Neural cell (in vitro differentiated cells): ENCODE measurements around the gene PRRT4. TPM values are rescaled to one million over a fixed set of nuclear protein-coding genes. Genes with fewer than 3 reads are reported as not detected.

Source experiments
- H2AFZ ChIP-seq: fragments of 200-600, 300-800 bp; sonication (generic), shearing (Covaris generic); 2 replicates; pipeline ENCODE4 v1.6.0; 2014; ENCODE audit warnings: low read depth, mild to moderate bottlenecking, antibody characterized with exemption, low read length, moderate library complexity
- H3F3A ChIP-seq: fragments of 200-600 bp; shearing (Covaris generic); 2 replicates; pipeline ENCODE4 v1.6.1; 2016; ENCODE audit warnings: mild to moderate bottlenecking, moderate library complexity, mixed read lengths, antibody characterized with exemption, low read length; ENCODE audit not compliant: insufficient read depth, poor library complexity, severe bottlenecking
- H3K27ac ChIP-seq: fragments of 200-600, 300-800 bp; sonication (generic), shearing (Covaris generic); 2 replicates; pipeline ENCODE4 v1.5.1; 2014; ENCODE audit warnings: mild to moderate bottlenecking, low read length, moderate library complexity
- H3K27me3 ChIP-seq: fragments of 300-800, 200-600 bp; sonication (generic), shearing (Covaris generic); 2 replicates; pipeline ENCODE4 v1.6.0; 2014; ENCODE audit warnings: mild to moderate bottlenecking, low read depth, low read length, moderate library complexity; ENCODE audit not compliant: insufficient read depth
- H3K36me3 ChIP-seq: fragments of 300-800, 200-600 bp; sonication (generic), shearing (Covaris generic); 2 replicates; pipeline ENCODE4 v1.5.1; 2014; ENCODE audit warnings: mild to moderate bottlenecking, antibody characterized with exemption, low read length, moderate library complexity; ENCODE audit not compliant: insufficient read depth
- H3K4me2 ChIP-seq: fragments of 300-800, 200-600 bp; sonication (generic), shearing (Covaris generic); 2 replicates; pipeline ENCODE4 v1.6.0; 2014; ENCODE audit warnings: mild to moderate bottlenecking, low read length
- H3K4me3 ChIP-seq: fragments of 300-800, 200-600 bp; sonication (generic), shearing (Covaris generic); 2 replicates; pipeline ENCODE4 v1.5.1; 2014; ENCODE audit warnings: mild to moderate bottlenecking, low read length, moderate library complexity
- H3K79me2 ChIP-seq: fragments of 200-600 bp; shearing (Covaris generic); replicated peaks from 2 replicates; pipeline ENCODE4 v1.6.0; 2014; ENCODE audit warnings: mild to moderate bottlenecking, low read length, moderate library complexity; ENCODE audit not compliant: insufficient read depth
- H3K9ac ChIP-seq: fragments of 300-800, 200-600 bp; sonication (generic), shearing (Covaris generic); 2 replicates; pipeline ENCODE4 v1.6.1; 2016; ENCODE audit warnings: mild to moderate bottlenecking, low read length, mixed read lengths
- H3K9me2 ChIP-seq: fragments of 200-600 bp; shearing (Covaris generic); 2 replicates; pipeline ENCODE4 v1.6.1; 2016; ENCODE audit warnings: mild to moderate bottlenecking, low read length, mixed read lengths; ENCODE audit not compliant: insufficient read depth
- H3K9me3 ChIP-seq: fragments of 200-600, 300-800 bp; sonication (generic), shearing (Covaris generic); 2 replicates; pipeline ENCODE4 v1.6.1; 2016; ENCODE audit warnings: mild to moderate bottlenecking, mixed run types, low read length, moderate library complexity, mixed read lengths
- H4K20me1 ChIP-seq: fragments of 200-600 bp; shearing (Covaris generic); 2 replicates; pipeline ENCODE4 v1.6.1; 2016; ENCODE audit warnings: mild to moderate bottlenecking, mixed run types; ENCODE audit not compliant: insufficient read depth
- EZH2 ChIP-seq: fragments of 200-600, 300-800 bp; shearing (Covaris generic), sonication (generic); IDR thresholded peaks from 2 replicates; pipeline ENCODE4 v1.6.1; 2014; ENCODE audit warnings: antibody characterized with exemption, low read length, borderline replicate concordance, mild to moderate bottlenecking; ENCODE audit not compliant: insufficient read depth, poor library complexity, severe bottlenecking
- MXI1 ChIP-seq: fragments of 450-650 bp; conservative IDR thresholded peaks from 2 replicates; pipeline ENCODE4 v1.6.1; 2014; ENCODE audit warnings: antibody characterized with exemption, mild to moderate bottlenecking; ENCODE audit not compliant: poor library complexity, severe bottlenecking
- POLR2AphosphoS5 ChIP-seq: IDR thresholded peaks from 2 replicates; pipeline ENCODE4 v1.6.1; 2012
- RAD21 ChIP-seq: fragments of 450-650 bp; conservative IDR thresholded peaks from 2 replicates; pipeline ENCODE4 v1.6.1; 2014; ENCODE audit warnings: antibody characterized with exemption, mild to moderate bottlenecking, moderate library complexity
- SMC3 ChIP-seq: fragments of 450-650 bp; conservative IDR thresholded peaks from 2 replicates; pipeline ENCODE4 v1.6.1; 2014; ENCODE audit warnings: antibody characterized with exemption, mild to moderate bottlenecking, moderate library complexity; ENCODE audit not compliant: poor library complexity
- TAF1 ChIP-seq: IDR thresholded peaks from 2 replicates; pipeline ENCODE4 v1.6.1; 2012; ENCODE audit warnings: low read depth
- polyA plus RNA-seq: library from polyadenylated mRNA; depleted of rRNA; stranded (reverse); fragments of >200 nt; gene quantifications from 2 replicates; pipeline ENCODE4 v1.2.3, GENCODE V29; 2014
- TF ChIP-seq, protein P1 (sequence below): fragments of 450-650 bp; IDR thresholded peaks from 2 replicates; pipeline ENCODE4 v1.5.1; 2014; ENCODE audit warnings: antibody characterized with exemption, mild to moderate bottlenecking, moderate library complexity; ENCODE audit not compliant: poor library complexity, severe bottlenecking
- TF ChIP-seq, protein P2 (sequence below): IDR thresholded peaks from 2 replicates; pipeline ENCODE4 v1.6.1; 2012; ENCODE audit warnings: borderline replicate concordance

The PRRT4 gene
- polyA plus RNA-seq, 1 donor from 2014 or later = 32.5 TPM

DNA sequence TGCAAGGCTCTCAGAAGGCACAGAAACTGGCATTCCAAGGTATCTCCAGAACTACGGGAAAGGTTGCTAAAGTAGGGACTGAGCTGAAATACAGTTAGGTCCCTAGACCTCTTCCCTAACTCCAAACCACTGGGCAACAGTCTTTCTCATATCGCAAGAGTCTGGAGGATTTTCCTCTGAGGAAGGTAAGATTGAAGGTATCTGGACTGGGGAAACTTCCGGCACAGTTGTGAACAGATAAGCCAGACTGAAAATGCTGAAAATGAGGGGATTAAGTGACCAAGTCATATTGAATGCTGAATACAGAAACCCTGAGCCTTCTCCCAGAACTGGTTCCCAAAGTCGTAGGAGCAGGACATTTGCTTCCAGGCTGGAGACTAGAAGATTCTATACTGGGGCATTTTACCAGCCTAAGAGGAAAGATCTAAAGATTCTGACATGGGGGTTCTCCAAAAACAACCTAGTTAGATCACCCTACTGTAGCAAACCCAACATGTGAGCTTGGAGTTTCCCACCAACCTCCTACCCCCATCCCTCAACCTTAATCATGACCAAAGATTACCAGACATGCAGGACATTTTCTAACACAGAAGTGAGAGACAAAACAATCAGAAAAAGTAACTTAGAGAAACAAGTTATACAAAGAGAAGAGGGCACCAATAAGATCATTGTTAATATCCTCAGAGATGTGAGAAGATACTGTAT, 2.8 kb upstream of the PRRT4 start:
- no peak overlapping the region for H3K27ac ChIP-seq
- no peaks in the 10 kb centered on the region for H3K9me3 ChIP-seq
- H4K20me1 ChIP-seq = no peaks in the 10 kb centered on the region
- no peak overlapping the region for H3K9ac ChIP-seq
- TF ChIP-seq, protein P1, sequence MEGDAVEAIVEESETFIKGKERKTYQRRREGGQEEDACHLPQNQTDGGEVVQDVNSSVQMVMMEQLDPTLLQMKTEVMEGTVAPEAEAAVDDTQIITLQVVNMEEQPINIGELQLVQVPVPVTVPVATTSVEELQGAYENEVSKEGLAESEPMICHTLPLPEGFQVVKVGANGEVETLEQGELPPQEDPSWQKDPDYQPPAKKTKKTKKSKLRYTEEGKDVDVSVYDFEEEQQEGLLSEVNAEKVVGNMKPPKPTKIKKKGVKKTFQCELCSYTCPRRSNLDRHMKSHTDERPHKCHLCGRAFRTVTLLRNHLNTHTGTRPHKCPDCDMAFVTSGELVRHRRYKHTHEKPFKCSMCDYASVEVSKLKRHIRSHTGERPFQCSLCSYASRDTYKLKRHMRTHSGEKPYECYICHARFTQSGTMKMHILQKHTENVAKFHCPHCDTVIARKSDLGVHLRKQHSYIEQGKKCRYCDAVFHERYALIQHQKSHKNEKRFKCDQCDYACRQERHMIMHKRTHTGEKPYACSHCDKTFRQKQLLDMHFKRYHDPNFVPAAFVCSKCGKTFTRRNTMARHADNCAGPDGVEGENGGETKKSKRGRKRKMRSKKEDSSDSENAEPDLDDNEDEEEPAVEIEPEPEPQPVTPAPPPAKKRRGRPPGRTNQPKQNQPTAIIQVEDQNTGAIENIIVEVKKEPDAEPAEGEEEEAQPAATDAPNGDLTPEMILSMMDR = no peak
- H3K27me3 ChIP-seq = peaks cover 40% of the 10 kb centered on the region
- no peaks in the 10 kb centered on the region for H3K79me2 ChIP-seq
- H3K36me3 ChIP-seq = no peaks in the 10 kb centered on the region
- no peaks in the 10 kb centered on the region for H3F3A ChIP-seq
- no peak overlapping the region for H3K4me2 ChIP-seq
- no peak overlapping the region for H3K4me3 ChIP-seq
- no peak overlapping the region for H2AFZ ChIP-seq
- no peaks in the 10 kb centered on the region for H3K9me2 ChIP-seq

DNA sequence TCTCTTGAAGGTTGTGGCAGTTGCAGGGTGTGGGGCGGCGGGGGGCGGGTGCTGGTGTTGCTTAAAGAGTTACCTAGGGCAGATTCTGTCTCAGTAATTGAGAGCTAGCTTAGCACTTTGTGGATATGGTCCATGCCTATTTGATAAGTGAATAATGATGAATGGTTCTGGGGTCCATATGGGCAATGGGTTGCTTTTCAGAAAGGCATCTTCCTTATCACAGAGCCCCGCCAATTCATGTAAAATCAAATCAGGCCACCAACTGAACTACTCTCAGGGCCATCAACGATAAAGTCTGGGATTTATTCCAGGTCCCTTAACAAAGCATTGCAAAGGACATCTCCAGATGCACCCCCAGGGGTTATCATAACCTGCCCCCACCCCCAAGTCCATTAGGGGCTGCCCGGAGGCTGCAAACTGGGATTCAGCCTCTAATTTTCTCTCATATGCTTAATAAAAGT, 1.8 kb upstream of the PRRT4 start:
- no peak overlapping the region for H3K9ac ChIP-seq
- H3F3A ChIP-seq = no peaks in the 10 kb centered on the region
- H3K9me2 ChIP-seq = no peaks in the 10 kb centered on the region
- TF ChIP-seq RAD21 (no peak), MXI1 (no peak), POLR2AphosphoS5 (no peak), EZH2 (no peak), SMC3 (no peak)
- TF ChIP-seq, protein P2, sequence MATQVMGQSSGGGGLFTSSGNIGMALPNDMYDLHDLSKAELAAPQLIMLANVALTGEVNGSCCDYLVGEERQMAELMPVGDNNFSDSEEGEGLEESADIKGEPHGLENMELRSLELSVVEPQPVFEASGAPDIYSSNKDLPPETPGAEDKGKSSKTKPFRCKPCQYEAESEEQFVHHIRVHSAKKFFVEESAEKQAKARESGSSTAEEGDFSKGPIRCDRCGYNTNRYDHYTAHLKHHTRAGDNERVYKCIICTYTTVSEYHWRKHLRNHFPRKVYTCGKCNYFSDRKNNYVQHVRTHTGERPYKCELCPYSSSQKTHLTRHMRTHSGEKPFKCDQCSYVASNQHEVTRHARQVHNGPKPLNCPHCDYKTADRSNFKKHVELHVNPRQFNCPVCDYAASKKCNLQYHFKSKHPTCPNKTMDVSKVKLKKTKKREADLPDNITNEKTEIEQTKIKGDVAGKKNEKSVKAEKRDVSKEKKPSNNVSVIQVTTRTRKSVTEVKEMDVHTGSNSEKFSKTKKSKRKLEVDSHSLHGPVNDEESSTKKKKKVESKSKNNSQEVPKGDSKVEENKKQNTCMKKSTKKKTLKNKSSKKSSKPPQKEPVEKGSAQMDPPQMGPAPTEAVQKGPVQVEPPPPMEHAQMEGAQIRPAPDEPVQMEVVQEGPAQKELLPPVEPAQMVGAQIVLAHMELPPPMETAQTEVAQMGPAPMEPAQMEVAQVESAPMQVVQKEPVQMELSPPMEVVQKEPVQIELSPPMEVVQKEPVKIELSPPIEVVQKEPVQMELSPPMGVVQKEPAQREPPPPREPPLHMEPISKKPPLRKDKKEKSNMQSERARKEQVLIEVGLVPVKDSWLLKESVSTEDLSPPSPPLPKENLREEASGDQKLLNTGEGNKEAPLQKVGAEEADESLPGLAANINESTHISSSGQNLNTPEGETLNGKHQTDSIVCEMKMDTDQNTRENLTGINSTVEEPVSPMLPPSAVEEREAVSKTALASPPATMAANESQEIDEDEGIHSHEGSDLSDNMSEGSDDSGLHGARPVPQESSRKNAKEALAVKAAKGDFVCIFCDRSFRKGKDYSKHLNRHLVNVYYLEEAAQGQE = no peak
- H4K20me1 ChIP-seq = no peaks in the 10 kb centered on the region
- no peak overlapping the region for H3K4me3 ChIP-seq
- no peak overlapping the region for H3K27ac ChIP-seq
- H3K79me2 ChIP-seq = no peaks in the 10 kb centered on the region
- H3K27me3 ChIP-seq = peaks cover 40% of the 10 kb centered on the region
- no peak overlapping the region for H3K4me2 ChIP-seq
- no peaks in the 10 kb centered on the region for H3K9me3 ChIP-seq
- no peak overlapping the region for H2AFZ ChIP-seq
- H3K36me3 ChIP-seq = no peaks in the 10 kb centered on the region

DNA sequence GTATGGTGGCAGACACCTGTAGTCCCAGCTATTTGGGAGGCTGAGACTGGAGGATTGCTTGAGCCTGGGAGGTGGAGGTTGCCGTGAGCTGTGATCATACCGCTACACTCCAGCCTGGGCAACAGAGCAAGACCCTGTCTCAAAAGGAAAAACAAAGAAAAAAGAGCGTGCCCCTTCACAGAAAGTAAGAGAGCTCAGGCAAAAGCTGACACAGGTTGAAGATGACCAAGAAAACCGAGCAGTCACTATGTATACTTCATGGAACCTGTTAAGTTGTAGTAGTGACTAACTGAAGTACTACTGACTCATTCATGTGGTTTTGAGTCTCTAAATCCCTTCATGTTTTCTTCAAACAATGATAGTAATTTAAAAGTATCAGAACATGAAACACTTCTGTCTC, 1.2 kb upstream of the PRRT4 start:
- peaks cover 40% of the 10 kb centered on the region for H3K27me3 ChIP-seq

More for the DNA sequence above, 1.2 kb upstream of the PRRT4 start:
- no peak overlapping the region for H2AFZ ChIP-seq
- no peak for TF ChIP-seq TAF1
- TF ChIP-seq, protein P1 = no peak
- no peak for TF ChIP-seq EZH2
- TF ChIP-seq, protein P2 = no peak
- TF ChIP-seq POLR2AphosphoS5 = no peak
- H3K4me3 ChIP-seq = peak overlapping the region; percentile 92
- no peaks in the 10 kb centered on the region for H3F3A ChIP-seq
- no peaks in the 10 kb centered on the region for H3K9me2 ChIP-seq
- no peaks in the 10 kb centered on the region for H3K36me3 ChIP-seq
- no peak overlapping the region for H3K4me2 ChIP-seq
- no peak overlapping the region for H3K9ac ChIP-seq
- no peaks in the 10 kb centered on the region for H4K20me1 ChIP-seq
- no peaks in the 10 kb centered on the region for H3K9me3 ChIP-seq
- no peak overlapping the region for H3K27ac ChIP-seq
- no peaks in the 10 kb centered on the region for H3K79me2 ChIP-seq
